Muscle of leg (tissue), 11 donors: ENCODE measurements around the gene HRH3. TPM values are rescaled to one million over a fixed set of nuclear protein-coding genes. Genes with fewer than 3 reads are reported as not detected.
A peak's percentile ranks its signal among the peaks of the same experiment; 100 is the strongest.

Experiments
- DNase-seq: peaks from one replicate; pipeline ENCODE4 v3.0.0; 2013
- H3K27ac ChIP-seq: one replicate; pipeline ENCODE4 v1.5.1; 2013; ENCODE audit warnings: mild to moderate bottlenecking, low read length, control low read depth
- H3K27me3 ChIP-seq: one replicate; pipeline ENCODE4 v1.6.1; 2013; ENCODE audit warnings: low read length; ENCODE audit not compliant: control insufficient read depth, insufficient read depth
- H3K36me3 ChIP-seq: one replicate; pipeline ENCODE4 v1.6.1; 2013; ENCODE audit warnings: low read length; ENCODE audit not compliant: control insufficient read depth, insufficient read depth
- H3K4me1 ChIP-seq: one replicate; pipeline ENCODE4 v1.6.1; 2013; ENCODE audit warnings: low read length; ENCODE audit not compliant: control insufficient read depth, insufficient read depth
- H3K4me3 ChIP-seq: one replicate; pipeline ENCODE4 v1.5.1; 2013; ENCODE audit warnings: low read length, control low read depth
- H3K9me3 ChIP-seq: replicated peaks from 2 replicates; pipeline ENCODE4 v1.6.1; 2013; ENCODE audit warnings: low read depth, low read length; ENCODE audit not compliant: control insufficient read depth
- whole genome bisulfite sequencing: methylation state at CpG from one replicate; pipeline ENCODE4 v1.1.5; 2013; ENCODE audit warnings: missing lambda C conversion rate; ENCODE audit not compliant: insufficient coverage; 5-methylcytosine and 5-hydroxymethylcytosine counted together
- polyA plus RNA-seq, 8 donors: library from polyadenylated mRNA; unstranded; fragments of 120-200 nt; gene quantifications; one replicate each; pipeline versions ENCODE4 v1.2.1 to v1.2.3, GENCODE V29; 2013; ENCODE audit warnings: inconsistent platforms in 1 of 8, low replicate concordance in 1 of 8; ENCODE audit not compliant: insufficient read length in 8 of 8, insufficient read depth in 1 of 8
- total RNA-seq: library from RNA; stranded (reverse); fragments of 120-200 nt; gene quantifications from one replicate; pipeline ENCODE4 v1.2.4, GENCODE V29; 2013

HRH3 gene
- total and polyA plus RNA-seq, 9 donors = 0.09 to 1.3 (median 0.49) TPM

- H3K36me3 ChIP-seq = peaks cover 18% of the 10 kb centered on the region
- peak within 1 kb of the TSS; percentile 64 for H3K4me3 ChIP-seq
- H3K9me3 ChIP-seq = peaks cover 5% of the 10 kb centered on the region
- 1% methylated on average over 53 of the region's 55 CpGs for WGBS
- no peaks in the 10 kb centered on the region for H3K27me3 ChIP-seq
- peaks cover 59% of the 10 kb centered on the region for H3K4me1 ChIP-seq
- peak; percentile 99 for DNase-seq
- H3K27ac ChIP-seq = peak within 1 kb of the TSS; percentile 29
Observed at GRCh38 chr20:62237801-62238568, 17.9 kb upstream of the HRH3 start, which contains the start of gene OSBPL2. OSBPL2 (plus strand) TSS chr20:62238521; CDS start chr20:62256185, 17,664 bp downstream.

- 80% methylated on average over 1 of the region's 1 CpG for WGBS
- H3K4me3 ChIP-seq = no peak overlapping the region
- no peak overlapping the region for H3K27ac ChIP-seq
- no peaks in the 10 kb centered on the region for H3K27me3 ChIP-seq
- peaks cover 14% of the 10 kb centered on the region for H3K36me3 ChIP-seq
- no peak for DNase-seq
- H3K9me3 ChIP-seq = peaks cover 5% of the 10 kb centered on the region
- H3K4me1 ChIP-seq = peaks cover 60% of the 10 kb centered on the region
Observed at GRCh38 chr20:62237514-62237800, 17.4 kb upstream of the HRH3 start.

- Histone ChIP-seq H3K27me3 (no peaks in the 10 kb centered on the region), H3K9me3 (peaks cover 5% of the 10 kb centered on the region), H3K36me3 (peaks cover 10% of the 10 kb centered on the region), H3K4me3 (no peak overlapping the region), H3K4me1 (peaks cover 64% of the 10 kb centered on the region), H3K27ac (no peak overlapping the region)
- 36% methylated on average over 16 of the region's 28 CpGs for WGBS
- DNase-seq = peak; percentile 36
Observed at GRCh38 chr20:62236766-62237513, 16.9 kb upstream of the HRH3 start.

GRCh38 chr20:62236200-62236599, 16.1 kb upstream of the HRH3 start:
- Histone ChIP-seq H3K4me1 (peaks cover 64% of the 10 kb centered on the region), H3K9me3 (peaks cover 5% of the 10 kb centered on the region), H3K4me3 (no peak overlapping the region), H3K36me3 (peaks cover 8% of the 10 kb centered on the region), H3K27me3 (peaks cover 2% of the 10 kb centered on the region), H3K27ac (no peak overlapping the region)
- 78% methylated on average over 2 of the region's 6 CpGs for WGBS
- no peak for DNase-seq

- H3K27me3 ChIP-seq = peaks cover 2% of the 10 kb centered on the region
- no peak overlapping the region for H3K4me3 ChIP-seq
Observed at GRCh38 chr20:62235777-62236157, 15.7 kb upstream of the HRH3 start.

GRCh38 chr20:62235001-62235776, 15.1 kb upstream of the HRH3 start:
- DNase-seq = peak; percentile 57
- WGBS = 53% methylated on average over 7 of the region's 16 CpGs

More at GRCh38 chr20:62235777-62236157, 15.7 kb upstream of the HRH3 start:
- Histone ChIP-seq H3K36me3 (peaks cover 6% of the 10 kb centered on the region), H3K4me1 (peaks cover 64% of the 10 kb centered on the region), H3K27ac (no peak overlapping the region), H3K9me3 (peaks cover 5% of the 10 kb centered on the region)
- WGBS = 88% methylated on average over 5 of the region's 9 CpGs
- DNase-seq = no peak

GRCh38 chr20:62234339-62234738, 14.3 kb upstream of the HRH3 start:
- Histone ChIP-seq H3K27ac (peak overlapping the region; percentile 82), H3K36me3 (no peaks in the 10 kb centered on the region), H3K4me1 (peaks cover 56% of the 10 kb centered on the region), H3K4me3 (no peak overlapping the region), H3K27me3 (peaks cover 2% of the 10 kb centered on the region), H3K9me3 (peaks cover 5% of the 10 kb centered on the region)
- 60% methylated on average over 2 of the region's 5 CpGs for WGBS
- DNase-seq = no peak

More at GRCh38 chr20:62235001-62235776, 15.1 kb upstream of the HRH3 start:
- H3K9me3 ChIP-seq = peaks cover 5% of the 10 kb centered on the region
- peak overlapping the region; percentile 82 for H3K27ac ChIP-seq
- peaks cover 64% of the 10 kb centered on the region for H3K4me1 ChIP-seq
- H3K27me3 ChIP-seq = peaks cover 2% of the 10 kb centered on the region
- no peak overlapping the region for H3K4me3 ChIP-seq
- peaks cover 2% of the 10 kb centered on the region for H3K36me3 ChIP-seq

GRCh38 chr20:62233684-62234083, 13.6 kb upstream of the HRH3 start:
- Histone ChIP-seq H3K4me1 (peaks cover 54% of the 10 kb centered on the region), H3K9me3 (peaks cover 5% of the 10 kb centered on the region), H3K36me3 (no peaks in the 10 kb centered on the region), H3K4me3 (no peak overlapping the region), H3K27ac (peak overlapping the region; percentile 82), H3K27me3 (peaks cover 2% of the 10 kb centered on the region)
- WGBS = 95% methylated on average over 4 of the region's 4 CpGs
- no peak for DNase-seq

- Histone ChIP-seq H3K4me1 (peaks cover 54% of the 10 kb centered on the region), H3K4me3 (no peak overlapping the region), H3K27me3 (peaks cover 6% of the 10 kb centered on the region), H3K27ac (peak overlapping the region; percentile 51), H3K9me3 (peaks cover 5% of the 10 kb centered on the region), H3K36me3 (no peaks in the 10 kb centered on the region)
- DNase-seq = peak; percentile 58
- 66% methylated on average over 18 of the region's 18 CpGs for WGBS
Observed at GRCh38 chr20:62232770-62233645, 12.9 kb upstream of the HRH3 start.
